A673 (cell line): Measurements from ENCODE around the gene ANKDD1B.

Experiments
- EZH2 ChIP-seq: fragments of 200-600 bp; sonication (generic); IDR thresholded peaks from 2 replicates; pipeline ENCODE4 v1.6.1; 2017; ENCODE audit warnings: borderline replicate concordance, low read depth, mild to moderate bottlenecking, mixed read lengths, antibody characterized with exemption, low read length; ENCODE audit not compliant: poor library complexity, severe bottlenecking
- TF ChIP-seq, protein P1 (sequence below): fragments of 300-800, 200-600 bp; sonication (generic); conservative IDR thresholded peaks from 2 replicates; pipeline ENCODE4 v1.5.1; 2017; ENCODE audit warnings: low read depth, mild to moderate bottlenecking, antibody characterized with exemption, low read length, moderate library complexity, mixed read lengths

GRCh38 chr5:75630875-75631274 is 19.6 kb downstream of the ANKDD1B start:
- TF ChIP-seq, protein P1, sequence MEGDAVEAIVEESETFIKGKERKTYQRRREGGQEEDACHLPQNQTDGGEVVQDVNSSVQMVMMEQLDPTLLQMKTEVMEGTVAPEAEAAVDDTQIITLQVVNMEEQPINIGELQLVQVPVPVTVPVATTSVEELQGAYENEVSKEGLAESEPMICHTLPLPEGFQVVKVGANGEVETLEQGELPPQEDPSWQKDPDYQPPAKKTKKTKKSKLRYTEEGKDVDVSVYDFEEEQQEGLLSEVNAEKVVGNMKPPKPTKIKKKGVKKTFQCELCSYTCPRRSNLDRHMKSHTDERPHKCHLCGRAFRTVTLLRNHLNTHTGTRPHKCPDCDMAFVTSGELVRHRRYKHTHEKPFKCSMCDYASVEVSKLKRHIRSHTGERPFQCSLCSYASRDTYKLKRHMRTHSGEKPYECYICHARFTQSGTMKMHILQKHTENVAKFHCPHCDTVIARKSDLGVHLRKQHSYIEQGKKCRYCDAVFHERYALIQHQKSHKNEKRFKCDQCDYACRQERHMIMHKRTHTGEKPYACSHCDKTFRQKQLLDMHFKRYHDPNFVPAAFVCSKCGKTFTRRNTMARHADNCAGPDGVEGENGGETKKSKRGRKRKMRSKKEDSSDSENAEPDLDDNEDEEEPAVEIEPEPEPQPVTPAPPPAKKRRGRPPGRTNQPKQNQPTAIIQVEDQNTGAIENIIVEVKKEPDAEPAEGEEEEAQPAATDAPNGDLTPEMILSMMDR, result no peak
- TF ChIP-seq EZH2, result no peak
